Lower leg skin (tissue), 4 donors: Measurements from ENCODE around the gene PTPRN2. TPM values are rescaled to one million over a fixed set of nuclear protein-coding genes. Genes with fewer than 3 reads are reported as not detected.

ENCODE experiments used
- DNase-seq, 2 donors: peaks; one replicate each; pipeline ENCODE4 v3.0.0-alpha.2; 2019; ENCODE audit warnings: low spot score in 2 of 2
- H3K4me3 ChIP-seq: fragments of 200-600 bp; sonication (generic); 2 replicates; pipeline ENCODE4 v1.5.1; 2017; ENCODE audit warnings: mild to moderate bottlenecking, low read depth; ENCODE audit not compliant: poor library complexity, severe bottlenecking
- POLR2A ChIP-seq, 2 donors: fragments of 450-650 bp; IDR thresholded peaks; one replicate each; pipeline ENCODE4 v1.6.1; 2016 to 2017; ENCODE audit warnings: antibody characterized with exemption in 2 of 2, mild to moderate bottlenecking in 1 of 2, moderate library complexity in 1 of 2
- WGBS, 2 donors: methylation state at CpG; one replicate each; pipeline ENCODE4 v1.1.5; 2018; 5-methylcytosine and 5-hydroxymethylcytosine counted together
- intact Hi-C: fragments of 100-400 bp; cut with DNase I; formaldehyde crosslinking; loops from one replicate; pipeline ENCODE4 v1.15.0; 2023; ENCODE audit warnings: low total_unique reads
- total RNA-seq, 4 donors: library from RNA; depleted of rRNA; stranded (reverse); fragments of >200 nt; gene quantifications; one replicate each; pipeline ENCODE4 v1.1.0, GENCODE V29; 2016
- TF ChIP-seq, protein P1 (sequence below), 3 donors: fragments of 450-650 bp; IDR thresholded peaks; one replicate each; pipeline ENCODE4 v1.5.1; 2016; ENCODE audit warnings: antibody characterized with exemption in 3 of 3, mild to moderate bottlenecking in 3 of 3, moderate library complexity in 2 of 3

The PTPRN2 gene
- total RNA-seq, 4 donors from 2014 or later: 0.11 to 1.6 (median 0.92) TPM

DNA sequence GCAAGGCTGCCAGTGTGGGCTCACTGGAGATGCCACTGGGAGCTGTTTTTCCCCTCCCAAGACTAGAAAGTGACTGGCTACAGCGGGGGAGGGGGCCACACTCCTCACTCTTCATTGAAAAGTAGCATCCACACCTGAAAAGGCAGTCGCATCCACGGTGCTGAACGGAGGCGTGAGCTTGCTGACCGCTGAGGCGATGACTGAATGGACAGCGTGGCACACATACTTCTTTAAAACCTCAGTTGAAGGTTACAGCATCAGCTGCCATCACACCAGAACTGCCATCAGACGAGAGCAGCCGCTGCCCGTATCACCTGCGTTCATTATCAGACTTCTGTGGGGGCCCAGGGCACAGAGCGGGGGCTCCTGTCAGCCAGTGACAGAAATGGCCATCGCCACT lies 923.6 kb downstream of the PTPRN2 start:
- intact Hi-C loops: no loop called here
- WGBS, 2 donors: 82 to 87% methylated on average over 14 of the region's 14 CpGs
- DNase-seq: no peak
- TF ChIP-seq, protein P1, sequence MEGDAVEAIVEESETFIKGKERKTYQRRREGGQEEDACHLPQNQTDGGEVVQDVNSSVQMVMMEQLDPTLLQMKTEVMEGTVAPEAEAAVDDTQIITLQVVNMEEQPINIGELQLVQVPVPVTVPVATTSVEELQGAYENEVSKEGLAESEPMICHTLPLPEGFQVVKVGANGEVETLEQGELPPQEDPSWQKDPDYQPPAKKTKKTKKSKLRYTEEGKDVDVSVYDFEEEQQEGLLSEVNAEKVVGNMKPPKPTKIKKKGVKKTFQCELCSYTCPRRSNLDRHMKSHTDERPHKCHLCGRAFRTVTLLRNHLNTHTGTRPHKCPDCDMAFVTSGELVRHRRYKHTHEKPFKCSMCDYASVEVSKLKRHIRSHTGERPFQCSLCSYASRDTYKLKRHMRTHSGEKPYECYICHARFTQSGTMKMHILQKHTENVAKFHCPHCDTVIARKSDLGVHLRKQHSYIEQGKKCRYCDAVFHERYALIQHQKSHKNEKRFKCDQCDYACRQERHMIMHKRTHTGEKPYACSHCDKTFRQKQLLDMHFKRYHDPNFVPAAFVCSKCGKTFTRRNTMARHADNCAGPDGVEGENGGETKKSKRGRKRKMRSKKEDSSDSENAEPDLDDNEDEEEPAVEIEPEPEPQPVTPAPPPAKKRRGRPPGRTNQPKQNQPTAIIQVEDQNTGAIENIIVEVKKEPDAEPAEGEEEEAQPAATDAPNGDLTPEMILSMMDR (IDR thresholded peaks at IDR 0.05): no peak
- no peak for TF ChIP-seq POLR2A (IDR thresholded peaks at IDR 0.05)
- H3K4me3 ChIP-seq: no peak overlapping the region

DNA sequence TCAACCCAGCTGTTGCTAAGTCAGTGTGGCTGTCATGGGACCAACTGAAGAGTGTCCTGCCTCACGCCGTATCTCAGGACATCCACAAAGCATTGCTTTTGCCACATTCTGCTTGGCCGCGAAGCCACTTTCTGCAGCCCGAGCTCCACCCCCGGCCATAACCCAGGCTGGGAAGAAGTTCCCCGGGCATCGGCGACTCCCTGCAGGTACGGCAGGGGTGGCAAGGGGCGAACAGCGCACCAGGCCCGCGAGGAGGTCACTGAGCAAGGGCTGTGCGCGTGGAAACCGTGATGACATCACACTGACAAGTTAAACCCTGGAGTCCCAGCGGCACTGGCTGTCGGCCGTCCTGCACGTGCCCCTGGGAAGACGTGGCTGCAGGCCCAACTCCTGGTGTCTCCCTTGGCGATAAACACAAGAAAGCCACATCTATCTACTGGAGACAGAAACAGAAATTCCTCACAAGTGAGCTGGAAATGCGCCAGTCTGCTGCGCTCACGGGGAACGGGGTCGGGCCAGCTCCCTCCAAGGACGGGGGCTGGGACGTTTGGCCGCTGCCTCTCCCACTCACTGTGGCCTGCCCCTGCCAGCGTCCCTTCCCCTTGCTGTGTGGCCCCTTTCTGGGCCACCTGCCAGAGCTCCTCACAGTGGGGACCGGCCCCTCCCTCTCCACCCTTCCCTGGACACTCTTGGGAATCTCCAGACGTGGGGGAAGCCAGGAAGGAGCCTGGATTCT lies 924.5 kb downstream of the PTPRN2 start:
- TF ChIP-seq, protein P1 (IDR thresholded peaks at IDR 0.05): no peak
- DNase-seq: no peak
- WGBS, 2 donors: 60 to 62% methylated on average over 34 of the region's 34 CpGs
- no peak overlapping the region for H3K4me3 ChIP-seq
- intact Hi-C loops: no loop called here

GRCh38 chr7:157662110-157662791 lies 925.4 kb downstream of the PTPRN2 start:
- no peak overlapping the region for H3K4me3 ChIP-seq
- no peak for DNase-seq
- intact Hi-C loops: no loop called here
- TF ChIP-seq, protein P1 (IDR thresholded peaks at IDR 0.05): no peak
- no peak for TF ChIP-seq POLR2A (IDR thresholded peaks at IDR 0.05)
- WGBS, 2 donors: 91 to 94% methylated on average over 26 of the region's 26 CpGs

DNA sequence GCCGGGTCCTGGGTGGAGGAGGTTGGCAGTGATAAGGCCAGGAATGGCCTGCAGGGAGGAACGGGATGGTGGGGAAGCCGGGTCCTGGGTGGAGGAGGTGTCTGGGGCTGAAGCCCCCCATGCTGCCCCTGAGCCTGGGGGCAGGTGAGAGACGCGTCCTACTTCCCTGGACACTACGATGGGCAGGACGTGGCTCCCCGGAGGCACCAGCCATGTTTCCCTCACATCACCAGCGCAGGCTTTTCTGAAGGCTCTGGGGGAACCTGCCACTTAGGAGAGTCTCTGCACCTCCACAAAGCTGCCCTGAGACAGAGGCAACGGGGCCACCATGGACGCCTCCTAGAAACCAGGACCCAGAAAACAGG lies 926.0 kb downstream of the PTPRN2 start:
- TF ChIP-seq, protein P1 (IDR thresholded peaks at IDR 0.05): no peak
- TF ChIP-seq POLR2A (IDR thresholded peaks at IDR 0.05): no peak
- intact Hi-C loops: no loop called here
- DNase-seq: no peak
- WGBS, 2 donors: 78 to 80% methylated on average over 10 to 11 of the region's 11 CpGs
- no peak overlapping the region for H3K4me3 ChIP-seq

DNA sequence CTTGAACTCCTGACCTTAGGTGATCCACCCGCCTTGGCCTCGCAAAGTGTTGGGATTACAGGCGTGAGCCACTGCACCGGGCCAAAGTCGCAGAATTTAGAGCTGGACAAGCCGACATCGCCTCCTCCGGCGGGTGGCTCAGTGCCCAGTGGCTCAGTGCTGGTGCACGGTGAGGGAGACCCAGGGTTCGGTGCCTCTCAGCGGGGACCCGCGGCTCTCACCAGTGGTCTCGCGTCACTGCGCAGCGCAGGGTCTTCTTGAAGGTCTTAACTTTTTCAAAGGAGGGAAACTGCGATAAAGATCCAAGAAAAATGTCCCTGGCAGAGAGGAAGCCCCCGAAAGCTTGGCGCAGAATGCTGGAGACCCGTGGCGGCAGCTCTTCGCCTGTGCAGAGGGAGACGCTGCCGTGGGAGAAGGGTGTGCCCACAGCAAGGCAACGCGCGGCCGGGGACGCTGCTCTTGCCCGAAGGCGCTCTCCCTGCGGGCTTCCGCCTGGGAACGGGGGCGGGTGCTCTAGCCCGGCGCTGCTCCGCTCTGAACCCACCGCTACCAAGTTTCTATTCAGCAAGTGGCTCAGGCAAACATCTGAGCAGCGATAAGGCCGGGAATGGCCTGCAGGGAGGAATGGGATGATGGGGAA lies 926.5 kb downstream of the PTPRN2 start:
- intact Hi-C loops: no loop called here
- peak in 1 of 2 donors; percentile 73 for DNase-seq
- H3K4me3 ChIP-seq: no peak overlapping the region
- 58 to 70% methylated on average over 34 to 41 of the region's 43 CpGs for WGBS, 2 donors
- TF ChIP-seq POLR2A (IDR thresholded peaks at IDR 0.05): no peak
- TF ChIP-seq, protein P1 (IDR thresholded peaks at IDR 0.05): no peak
